Epithelial cell of esophagus (primary cell): ENCODE measurements around the gene M6PR.

Source experiments
- DNase-seq: peaks from one replicate; pipeline ENCODE4 v3.0.0; 2010; ENCODE audit warnings: low read depth
- H3K4me3 ChIP-seq: 2 replicates; pipeline ENCODE4 v1.5.1; 2011; ENCODE audit warnings: mild to moderate bottlenecking, low read length, control low read depth
- CTCF ChIP-seq: IDR thresholded peaks from 2 replicates; pipeline ENCODE4 v1.5.1; 2011; ENCODE audit warnings: low read depth, mild to moderate bottlenecking, low read length, control low read depth, inconsistent platforms; ENCODE audit not compliant: insufficient read depth; ENCODE audit errors: missing control alignments

Gene M6PR

GRCh38 chr12:8917031-8917430, 32.4 kb downstream of the M6PR start:
- no peak for TF ChIP-seq CTCF
- H3K4me3 ChIP-seq, result no peak overlapping the region
- no peak for DNase-seq

DNA sequence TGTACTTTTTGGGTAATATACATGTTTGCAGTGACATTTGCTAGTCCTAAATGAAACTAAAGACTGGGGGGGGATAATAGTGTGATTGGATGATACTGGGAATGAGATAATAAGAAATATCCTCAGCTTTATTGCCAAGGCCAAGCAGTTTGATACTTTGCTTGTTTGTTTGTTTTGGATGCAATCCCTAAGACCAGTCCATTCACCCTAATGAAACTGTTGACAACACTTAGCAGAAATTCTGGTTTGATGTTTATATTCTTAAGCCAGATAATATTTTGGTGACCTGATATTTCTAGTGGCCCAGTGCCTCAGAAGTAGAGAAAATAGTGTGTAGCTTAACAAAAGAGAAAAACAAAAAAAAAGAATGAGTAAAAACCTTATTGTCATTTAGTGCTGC, 33.3 kb downstream of the M6PR start:
- TF ChIP-seq CTCF, result no peak
- H3K4me3 ChIP-seq, result no peak overlapping the region
- DNase-seq, result no peak

DNA sequence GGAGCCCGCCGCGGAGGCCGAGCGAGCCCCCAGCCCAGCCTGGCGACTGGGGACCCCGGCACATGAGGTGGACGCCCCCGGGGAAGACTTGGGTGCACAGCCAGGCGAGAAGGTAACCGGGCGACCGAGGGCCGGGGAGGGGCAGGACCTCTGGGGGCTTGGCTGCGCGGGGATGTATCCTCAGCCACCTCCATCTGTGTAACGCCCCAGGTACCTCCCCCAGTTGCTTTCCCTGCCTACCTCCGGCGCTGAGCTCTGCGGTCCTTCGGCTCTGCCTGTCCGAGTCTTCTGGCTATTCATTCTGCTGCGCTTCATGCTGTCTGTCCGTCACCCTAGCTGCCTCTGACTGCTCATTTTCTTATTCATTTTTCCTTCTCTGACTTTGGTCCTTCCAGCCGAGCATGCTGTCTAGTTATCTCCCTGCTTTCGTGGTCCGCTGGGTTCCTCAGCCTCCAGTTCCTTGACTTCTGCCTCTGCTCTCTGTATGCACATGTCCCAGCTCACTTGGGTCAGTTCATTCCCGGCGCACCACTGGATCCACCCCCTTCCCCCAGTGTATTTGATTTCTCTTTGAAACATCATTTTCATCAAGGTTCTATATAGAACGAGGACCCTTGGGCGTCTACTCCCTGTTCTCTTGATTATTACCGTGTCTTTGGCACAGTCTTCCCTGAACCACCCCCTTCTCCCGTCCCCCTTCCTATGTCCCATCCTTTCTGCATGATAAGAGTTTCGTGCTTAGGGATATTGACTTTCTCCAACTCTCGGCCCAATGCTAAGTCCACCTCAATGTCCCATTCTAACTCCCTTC, 34.5 kb downstream of the M6PR start:
- no peak for TF ChIP-seq CTCF
- H3K4me3 ChIP-seq, result peak overlapping the region; percentile 70
- DNase-seq, result peak; percentile 72

DNA sequence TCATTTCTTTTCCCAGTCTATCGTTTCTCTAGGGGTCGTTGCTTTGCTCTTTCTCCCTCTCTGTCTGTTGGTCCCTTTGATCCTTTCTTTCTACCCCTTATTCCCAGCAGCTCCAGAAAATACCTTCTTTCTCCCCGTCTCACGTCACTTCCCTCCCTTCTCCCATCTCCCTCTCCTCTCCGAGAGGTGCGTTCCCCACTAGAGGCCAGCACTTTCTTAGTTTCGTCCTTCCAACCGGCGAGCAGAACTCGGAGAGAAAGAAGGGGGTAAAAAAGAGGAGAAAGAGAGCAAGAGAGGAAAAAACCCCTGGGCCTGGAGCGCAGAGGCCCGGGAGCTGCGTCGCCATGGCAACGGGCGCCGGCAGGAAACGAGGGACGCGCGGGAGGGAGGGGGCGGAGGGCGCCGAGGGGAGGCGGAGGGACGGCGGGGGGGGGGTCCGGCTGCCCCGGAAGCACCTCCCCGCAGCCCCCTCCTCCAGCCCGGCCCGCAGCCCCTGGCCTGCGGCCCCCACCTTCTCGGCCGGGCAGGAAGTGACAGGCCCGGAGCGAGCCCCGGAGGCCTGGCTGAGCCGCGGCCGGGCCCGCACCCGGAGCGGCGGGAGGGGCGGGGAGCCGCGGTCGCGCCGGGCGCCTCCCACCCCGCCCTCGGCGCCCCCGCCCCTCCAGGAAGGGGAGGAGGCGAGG, 35.3 kb downstream of the M6PR start, which contains the start of gene PHC1:
Gene PHC1 (plus strand): TSS at position 477 of the 683 bp plus-strand sequence. CDS start 3,169 bp downstream, outside the sequence.
- TF ChIP-seq CTCF, result peak; percentile 75
- H3K4me3 ChIP-seq, result peak within 1 kb of the TSS; percentile 70
- DNase-seq, result peak; percentile 64

- no peak for DNase-seq
- peak overlapping the region; percentile 67 for H3K4me3 ChIP-seq
- no peak for TF ChIP-seq CTCF
Observed at GRCh38 chr12:8913702-8914032, 35.8 kb downstream of the M6PR start.

- peak; percentile 80 for DNase-seq
- H3K4me3 ChIP-seq, result no peak overlapping the region
- peak; percentile 48 for TF ChIP-seq CTCF
Observed at GRCh38 chr12:8912914-8913313, 36.5 kb downstream of the M6PR start.
